ENCODE measurements around the gene CNNM3.
A peak's percentile ranks its signal among the peaks of the same experiment; 100 is the strongest.

GRCh38 chr2:96816836-96817702, 1.0 kb downstream of the CNNM3 start:
- TF ChIP-seq CTCF (IDR thresholded peaks at IDR 0.05), result peak in 1 of 6 experiments; percentile 12
- no peak for TF ChIP-seq POLR2A (IDR thresholded peaks at IDR 0.05)

Data from adrenal gland (tissue), 5 donors.